OCI-M1 (cell line): ENCODE measurements around the gene CLIC5.

Source experiments
- DNase-seq: peaks from one replicate; lab custom pipeline; 2025; lab: John Stamatoyannopoulos, UW

The CLIC5 gene

GRCh38 chr6:45965007-45965406 is 50.7 kb downstream of the CLIC5 start:
- no peak for DNase-seq

GRCh38 chr6:45964300-45964699 is 51.4 kb downstream of the CLIC5 start:
- no peak for DNase-seq

DNA sequence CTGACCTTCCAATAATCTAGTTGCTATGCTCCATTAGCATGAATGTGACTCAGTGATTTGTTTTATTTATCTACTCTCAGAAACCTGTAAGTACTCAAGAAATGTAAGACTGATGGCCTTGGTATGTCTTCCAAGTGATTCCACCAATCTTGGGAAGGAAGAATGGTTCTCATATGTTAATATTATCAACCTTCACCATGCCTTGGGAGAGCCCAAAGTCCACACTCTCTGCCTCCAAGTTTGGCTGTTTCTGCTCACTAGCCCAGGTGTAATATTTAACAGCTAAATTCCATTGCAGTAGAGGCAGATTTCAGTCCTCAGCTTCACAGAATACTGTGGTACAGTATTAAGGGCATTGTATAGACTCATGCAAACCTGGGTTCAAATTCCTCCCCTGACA is 51.8 kb downstream of the CLIC5 start:
- DNase-seq: no peak

DNA sequence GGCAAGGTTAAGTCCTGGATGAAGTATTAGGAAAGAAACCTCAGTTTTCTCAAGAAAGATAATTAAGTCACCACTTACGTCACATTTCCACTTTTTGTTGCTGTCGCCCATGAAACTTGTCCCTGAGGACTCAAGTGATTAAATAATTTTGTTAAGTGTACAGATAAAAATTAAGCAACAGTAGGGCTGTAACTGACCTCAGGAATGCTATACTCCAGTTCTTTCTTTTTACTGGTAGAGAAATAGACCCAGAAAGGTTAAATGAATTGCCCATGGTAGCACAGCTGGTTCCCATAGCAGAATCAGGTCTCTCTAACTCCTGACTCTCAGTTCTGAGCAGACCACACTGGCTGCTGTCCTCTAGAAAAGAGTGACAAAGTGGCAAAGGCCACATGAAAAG is 54.5 kb downstream of the CLIC5 start:
- DNase-seq: no peak

DNA sequence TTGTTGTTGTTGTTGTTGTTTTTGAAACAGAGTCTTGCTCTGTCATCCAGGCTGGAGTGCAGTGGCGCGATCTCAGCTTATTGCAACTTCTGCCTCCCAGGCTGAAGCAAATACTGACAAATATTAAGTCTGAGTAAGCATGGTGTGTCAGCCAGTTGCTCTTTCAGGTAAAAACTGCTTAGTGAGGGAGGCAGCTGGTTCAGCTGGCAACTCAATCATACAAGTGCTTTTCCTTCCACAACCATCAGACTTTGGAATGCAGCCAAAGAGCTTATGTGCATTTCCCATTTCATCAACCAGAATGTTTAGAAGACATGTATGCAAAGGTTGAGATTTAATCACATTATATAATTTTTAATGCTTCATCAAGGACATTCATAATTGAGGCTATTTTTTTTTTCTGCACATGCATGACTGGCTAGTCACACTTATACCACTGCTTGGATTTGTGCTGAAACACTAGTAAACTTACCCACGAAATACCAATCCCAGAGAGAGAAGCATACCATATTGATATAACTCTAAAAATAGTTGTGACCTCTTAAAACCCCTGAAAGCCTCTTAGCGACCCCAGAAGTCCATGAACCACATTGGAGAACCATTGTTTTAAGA is 56.0 kb downstream of the CLIC5 start:
- DNase-seq: peak; percentile 59

GRCh38 chr6:45956663-45957062 is 59.0 kb downstream of the CLIC5 start:
- no peak for DNase-seq

- no peak for DNase-seq
Measured at GRCh38 chr6:45956176-45956575, 59.5 kb downstream of the CLIC5 start.

DNA sequence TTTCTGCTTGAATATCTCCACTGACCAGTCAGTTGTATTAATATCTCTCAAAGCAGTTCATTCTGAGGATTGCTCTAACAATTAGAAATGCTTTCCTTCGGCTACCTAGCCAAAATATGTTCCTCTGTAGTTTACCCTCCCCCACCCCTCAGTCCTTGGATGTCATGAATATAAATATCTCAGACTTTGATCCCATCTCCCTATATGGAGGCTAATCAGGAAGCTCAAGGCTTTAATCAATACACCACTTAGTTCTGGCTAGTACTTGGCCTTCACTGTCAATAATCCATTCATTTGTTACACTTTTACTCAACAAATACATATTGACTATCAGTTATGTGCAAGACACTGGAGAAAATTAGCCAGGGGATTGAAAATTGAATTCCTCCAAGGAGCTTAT is 60.1 kb downstream of the CLIC5 start:
- no peak for DNase-seq

- no peak for DNase-seq
Measured at GRCh38 chr6:45952546-45952945, 63.1 kb downstream of the CLIC5 start.

GRCh38 chr6:45952168-45952529 is 63.5 kb downstream of the CLIC5 start:
- no peak for DNase-seq

GRCh38 chr6:45951321-45952167 is 64.1 kb downstream of the CLIC5 start:
- DNase-seq: no peak

GRCh38 chr6:45949256-45949655 is 66.4 kb downstream of the CLIC5 start:
- DNase-seq: no peak

DNA sequence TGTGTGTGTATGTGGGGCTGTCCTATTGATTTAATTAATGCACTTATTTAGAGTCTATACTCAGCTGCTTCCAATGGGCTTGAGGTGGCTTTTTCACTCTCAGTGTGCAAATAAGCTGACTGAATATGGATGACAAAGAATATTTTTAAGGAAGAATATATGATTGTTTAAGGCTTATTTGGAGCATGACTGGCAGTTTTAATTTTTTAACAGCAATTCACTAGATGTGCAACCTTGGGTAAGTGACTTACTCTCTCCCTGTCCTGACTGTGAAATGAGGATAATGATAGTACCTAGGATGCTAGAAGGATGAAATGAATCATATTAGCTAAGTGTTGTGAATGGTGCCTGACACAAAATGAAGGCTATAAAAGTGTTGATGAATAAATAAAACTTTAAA is 67.9 kb downstream of the CLIC5 start:
- DNase-seq: no peak

DNA sequence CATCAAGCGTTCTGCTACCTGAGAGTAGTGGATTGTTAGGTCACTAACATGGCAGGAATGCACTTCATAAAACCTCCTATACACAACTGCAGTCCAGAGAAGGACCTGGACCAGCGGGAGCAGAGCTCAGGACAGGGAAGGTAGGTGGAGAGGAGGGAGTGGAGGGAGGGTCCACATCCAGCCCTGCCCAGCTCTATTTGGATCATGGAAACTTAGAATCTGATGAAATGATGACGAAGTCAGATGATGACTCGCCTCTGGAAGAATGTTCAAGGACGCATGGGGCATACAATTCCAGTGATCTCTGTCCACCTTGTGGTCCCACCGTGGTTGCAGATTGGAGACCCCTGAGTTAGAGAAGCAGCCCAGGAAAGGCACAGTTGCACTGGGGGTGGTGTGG is 68.8 kb downstream of the CLIC5 start:
- no peak for DNase-seq

DNA sequence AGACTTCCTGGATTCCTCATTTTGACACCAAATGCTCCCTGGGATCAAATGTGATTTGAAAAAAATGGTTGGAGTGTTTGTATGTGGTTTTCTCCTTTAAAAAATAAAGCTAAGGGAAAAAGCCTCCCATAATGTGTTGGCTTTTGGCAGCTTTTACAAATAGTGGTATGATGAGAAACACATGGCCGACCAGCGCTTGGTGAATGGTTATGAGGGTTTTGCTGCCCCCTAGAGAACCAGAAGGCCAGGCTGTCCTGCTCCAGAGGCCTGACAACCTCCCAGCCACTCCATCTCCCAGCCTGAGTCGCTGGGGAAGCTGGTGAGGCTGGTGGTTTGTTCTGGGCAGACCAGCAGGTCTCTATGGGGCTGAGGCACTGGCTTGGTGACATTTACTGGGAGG is 69.3 kb downstream of the CLIC5 start:
- peak; percentile 44 for DNase-seq

DNA sequence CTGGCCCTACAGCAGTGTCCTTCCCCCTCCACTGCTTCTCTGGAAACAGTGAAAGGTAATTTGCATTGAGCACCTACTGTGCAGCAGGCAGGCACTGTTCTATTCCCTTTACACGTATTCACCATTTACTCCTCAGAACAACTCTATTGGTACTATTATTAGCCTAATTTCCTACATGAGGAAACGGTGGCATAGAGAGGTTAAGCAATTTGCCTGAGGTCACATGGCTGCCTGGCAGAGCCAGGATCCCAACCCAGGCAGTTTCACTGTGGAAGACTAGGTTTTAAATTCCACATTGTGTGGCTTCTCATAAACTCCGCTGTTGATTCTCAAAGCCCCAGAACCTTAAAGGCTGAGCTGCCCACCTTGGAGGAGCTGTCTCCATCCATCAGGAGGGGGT is 72.7 kb downstream of the CLIC5 start:
- DNase-seq: no peak

DNA sequence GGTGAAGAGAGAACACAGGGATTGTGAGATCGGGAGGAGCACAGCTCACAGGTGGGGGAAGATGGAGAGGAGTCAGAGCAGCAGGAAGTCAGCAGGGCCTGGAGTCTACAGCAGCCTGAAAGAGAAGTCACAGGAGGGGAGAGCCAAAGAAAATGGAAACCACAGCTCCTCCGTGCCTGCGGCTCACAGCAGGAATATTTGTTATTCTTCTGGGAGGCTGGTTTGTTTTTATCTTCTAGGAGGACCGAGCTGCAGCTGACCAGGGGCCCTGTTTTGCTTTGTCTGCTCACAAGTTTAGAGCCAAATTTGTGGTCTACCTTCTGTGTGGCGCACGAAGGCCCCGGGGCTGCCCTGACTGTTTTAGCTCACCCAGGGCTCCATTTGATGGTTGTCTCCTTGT is 81.8 kb downstream of the CLIC5 start:
- DNase-seq: no peak

GRCh38 chr6:45931232-45931631 is 84.4 kb downstream of the CLIC5 start:
- DNase-seq: no peak

- peak; percentile 89 for DNase-seq
Measured at GRCh38 chr6:45930420-45931040, 85.1 kb downstream of the CLIC5 start.

- no peak for DNase-seq
Measured at GRCh38 chr6:45929421-45930361, 86.0 kb downstream of the CLIC5 start.

DNA sequence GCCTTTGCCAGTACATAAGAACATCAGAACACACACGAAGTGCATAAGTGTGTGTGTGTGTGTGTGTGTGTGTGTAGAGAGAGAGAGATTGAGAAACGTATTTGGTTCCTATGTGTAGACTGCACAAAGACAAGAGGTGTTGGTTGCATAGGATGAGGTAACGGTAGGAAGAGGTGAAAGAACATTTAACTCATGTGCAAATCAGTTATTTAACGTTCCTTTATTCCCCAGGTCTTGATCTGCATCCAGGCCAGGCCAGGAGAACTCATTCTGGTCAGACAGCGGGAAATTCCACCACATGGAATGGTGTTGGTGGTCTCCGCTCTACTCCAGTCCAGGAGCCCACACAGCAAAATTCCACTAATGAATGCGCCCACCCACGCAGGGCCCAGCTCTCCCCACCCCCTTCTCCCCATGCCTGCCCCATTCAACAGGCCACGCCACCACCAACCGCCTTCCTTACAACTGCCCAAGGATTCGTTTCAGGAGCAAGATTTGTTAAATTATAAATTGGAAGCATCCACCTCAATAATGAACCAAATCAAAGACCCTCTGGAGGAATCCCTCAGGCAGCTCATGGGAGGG is 86.8 kb downstream of the CLIC5 start:
- DNase-seq: no peak
